Measurements from ENCODE around the gene STK32B.
"Not testable (repeated sequence)": the region's sequence is repeated elsewhere in the genome, so short reads cannot be mapped to it uniquely, and the experiment has no call there.

STK32B gene

GRCh38 chr4:5409972-5410618 lies 358.8 kb downstream of the STK32B start:
- DNase-seq, result no peak

GRCh38 chr4:5412296-5412695 lies 361.0 kb downstream of the STK32B start:
- no peak for DNase-seq

GRCh38 chr4:5412751-5413150 lies 361.5 kb downstream of the STK32B start:
- no peak for DNase-seq

- DNase-seq, result no peak
These were observed 365.4 kb downstream of the STK32B start for GRCh38 chr4:5416637-5417036.

GRCh38 chr4:5420266-5420665 lies 369.0 kb downstream of the STK32B start:
- DNase-seq, result no peak

GRCh38 chr4:5421416-5421815 lies 370.1 kb downstream of the STK32B start:
- DNase-seq, result no peak

- DNase-seq, result no peak
These were observed 370.9 kb downstream of the STK32B start for GRCh38 chr4:5422195-5422594.

- DNase-seq, result no peak
These were observed 372.4 kb downstream of the STK32B start for GRCh38 chr4:5423670-5424069.

- DNase-seq, result no peak
These were observed 372.9 kb downstream of the STK32B start for GRCh38 chr4:5424211-5424610.

GRCh38 chr4:5424901-5425300 lies 373.6 kb downstream of the STK32B start:
- no peak for DNase-seq

GRCh38 chr4:5429747-5430146 lies 378.5 kb downstream of the STK32B start:
- DNase-seq, result no peak

- DNase-seq, result no peak
These were observed 381.9 kb downstream of the STK32B start for GRCh38 chr4:5433196-5433595.

- no peak for DNase-seq
These were observed 383.9 kb downstream of the STK32B start for GRCh38 chr4:5435201-5435600.

- DNase-seq, result no peak
These were observed 384.5 kb downstream of the STK32B start for GRCh38 chr4:5435823-5436222.

- not testable (repeated sequence) for DNase-seq
These were observed 392.9 kb downstream of the STK32B start for GRCh38 chr4:5443976-5444802.

- no peak for DNase-seq
These were observed 393.7 kb downstream of the STK32B start for GRCh38 chr4:5444918-5445517.

- DNase-seq, result no peak
These were observed 395.4 kb downstream of the STK32B start for GRCh38 chr4:5446595-5447226.

GRCh38 chr4:5447755-5448154 lies 396.5 kb downstream of the STK32B start:
- no peak for DNase-seq

- no peak for DNase-seq
These were observed 396.9 kb downstream of the STK32B start for GRCh38 chr4:5448221-5448620.

- no peak for DNase-seq
These were observed 400.0 kb downstream of the STK32B start for GRCh38 chr4:5451243-5451642.

- no peak for DNase-seq
These were observed 400.9 kb downstream of the STK32B start for GRCh38 chr4:5452156-5452555.

GRCh38 chr4:5455003-5455585 lies 403.8 kb downstream of the STK32B start:
- DNase-seq, result no peak

- DNase-seq, result no peak
These were observed 405.1 kb downstream of the STK32B start for GRCh38 chr4:5456296-5456845.
